Stomach (tissue), 4 donors: ENCODE measurements around the gene MAP4K1.

ENCODE experiments used
- POLR2A ChIP-seq, 4 donors: fragments of 450-650 bp; IDR thresholded peaks; one replicate each; pipeline ENCODE4 v1.6.1; 2016; ENCODE audit warnings: antibody characterized with exemption in 4 of 4, control low read depth in 2 of 4, mild to moderate bottlenecking in 1 of 4, moderate library complexity in 1 of 4
- POLR2AphosphoS5 ChIP-seq, 3 donors: sonication (generic); formaldehyde crosslinking; IDR thresholded peaks; one replicate each; pipeline ENCODE4 v1.6.1; 2016; ENCODE audit warnings: antibody characterized with exemption in 3 of 3
- TF ChIP-seq, protein P1 (sequence below), 7 experiments: fragments of 450-650 bp in 4 of 7; fragments of 200-600 bp in 3 of 7; sonication (generic) in 3 of 7; IDR thresholded peaks; one replicate each; pipeline ENCODE4 v1.5.1; 2016 to 2019; ENCODE audit warnings: antibody characterized with exemption in 7 of 7, control low read depth in 2 of 7, mild to moderate bottlenecking in 1 of 7

GRCh38 chr19:38649305-38650171, 31.8 kb upstream of the MAP4K1 start:
- TF ChIP-seq, protein P1, sequence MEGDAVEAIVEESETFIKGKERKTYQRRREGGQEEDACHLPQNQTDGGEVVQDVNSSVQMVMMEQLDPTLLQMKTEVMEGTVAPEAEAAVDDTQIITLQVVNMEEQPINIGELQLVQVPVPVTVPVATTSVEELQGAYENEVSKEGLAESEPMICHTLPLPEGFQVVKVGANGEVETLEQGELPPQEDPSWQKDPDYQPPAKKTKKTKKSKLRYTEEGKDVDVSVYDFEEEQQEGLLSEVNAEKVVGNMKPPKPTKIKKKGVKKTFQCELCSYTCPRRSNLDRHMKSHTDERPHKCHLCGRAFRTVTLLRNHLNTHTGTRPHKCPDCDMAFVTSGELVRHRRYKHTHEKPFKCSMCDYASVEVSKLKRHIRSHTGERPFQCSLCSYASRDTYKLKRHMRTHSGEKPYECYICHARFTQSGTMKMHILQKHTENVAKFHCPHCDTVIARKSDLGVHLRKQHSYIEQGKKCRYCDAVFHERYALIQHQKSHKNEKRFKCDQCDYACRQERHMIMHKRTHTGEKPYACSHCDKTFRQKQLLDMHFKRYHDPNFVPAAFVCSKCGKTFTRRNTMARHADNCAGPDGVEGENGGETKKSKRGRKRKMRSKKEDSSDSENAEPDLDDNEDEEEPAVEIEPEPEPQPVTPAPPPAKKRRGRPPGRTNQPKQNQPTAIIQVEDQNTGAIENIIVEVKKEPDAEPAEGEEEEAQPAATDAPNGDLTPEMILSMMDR (IDR thresholded peaks at IDR 0.05): no peak
- TF ChIP-seq POLR2AphosphoS5 (IDR thresholded peaks at IDR 0.05) (peak; percentile 24 to 71 (median 65)), POLR2A (IDR thresholded peaks at IDR 0.05) (peak in 1 of 4 donors; percentile 44)
